Keratinocyte (primary cell): Measurements from ENCODE around the gene CCDC158. TPM values are rescaled to one million over a fixed set of nuclear protein-coding genes. Genes with fewer than 3 reads are reported as not detected.

ENCODE experiments used
- DNase-seq: peaks from one replicate; pipeline ENCODE4 v3.0.0-alpha.2; 2011; ENCODE audit warnings: low read depth, missing footprints, low spot score
- FAIRE-seq: peaks from 2 replicates; lab custom pipeline; 2011; peaks lifted over from hg19 to GRCh38; lab: Jason Lieb, UNC
- H2AFZ ChIP-seq: 2 replicates; pipeline ENCODE4 v1.6.0; 2012; ENCODE audit warnings: low read length, control low read depth, inconsistent platforms; ENCODE audit not compliant: control insufficient read depth
- H3K27ac ChIP-seq: 2 replicates; pipeline ENCODE4 v1.5.1; 2011; ENCODE audit warnings: low read length; ENCODE audit not compliant: control insufficient read depth, insufficient read depth
- H3K27me3 ChIP-seq: 3 replicates; pipeline ENCODE4 v1.6.0; 2011; ENCODE audit warnings: low read length; ENCODE audit not compliant: control insufficient read depth, insufficient read depth; ENCODE audit errors: extremely low read depth
- H3K36me3 ChIP-seq, 2 experiments: 2 replicates in 1 of 2; 3 replicates in 1 of 2; pipeline ENCODE4 v1.5.1; 2011; ENCODE audit warnings: low read length in 2 of 2, mild to moderate bottlenecking in 1 of 2; ENCODE audit not compliant: control insufficient read depth in 2 of 2, insufficient read depth in 2 of 2; ENCODE audit errors: extremely low read depth in 1 of 2
- H3K4me1 ChIP-seq: 3 replicates; pipeline ENCODE4 v1.5.1; 2011; ENCODE audit warnings: low read length; ENCODE audit not compliant: control insufficient read depth, insufficient read depth; ENCODE audit errors: extremely low read depth
- H3K4me2 ChIP-seq: 3 replicates; pipeline ENCODE4 v1.6.0; 2011; ENCODE audit warnings: low read depth, low read length; ENCODE audit not compliant: control insufficient read depth, insufficient read depth; ENCODE audit errors: extremely low read depth
- H3K4me3 ChIP-seq, 3 experiments: fragments of 200-600 bp in 1 of 3; sonication (generic) in 1 of 3; 2 replicates in 2 of 3; 3 replicates in 1 of 3; pipeline ENCODE4 v1.5.1; 2011 to 2016; ENCODE audit warnings: low read length in 3 of 3, mild to moderate bottlenecking in 3 of 3, control low read depth in 2 of 3, inconsistent platforms in 1 of 3, low read depth in 1 of 3, mixed read lengths in 1 of 3, mixed run types in 1 of 3, moderate library complexity in 1 of 3; ENCODE audit not compliant: control insufficient read depth in 2 of 3, insufficient read depth in 2 of 3; ENCODE audit errors: extremely low read depth in 1 of 3
- H3K79me2 ChIP-seq: 2 replicates; pipeline ENCODE4 v1.6.0; 2012; ENCODE audit warnings: low read length; ENCODE audit not compliant: control insufficient read depth, insufficient read depth
- H3K9ac ChIP-seq: 3 replicates; pipeline ENCODE4 v1.6.0; 2011; ENCODE audit warnings: low read length; ENCODE audit not compliant: control insufficient read depth, insufficient read depth; ENCODE audit errors: extremely low read depth
- H3K9me1 ChIP-seq: 3 replicates; pipeline ENCODE4 v1.6.0; 2011; ENCODE audit warnings: low read length; ENCODE audit not compliant: control insufficient read depth, insufficient read depth; ENCODE audit errors: extremely low read depth
- H3K9me3 ChIP-seq: 2 replicates; pipeline ENCODE4 v1.5.1; 2012; ENCODE audit warnings: low read depth, low read length; ENCODE audit not compliant: control insufficient read depth
- H4K20me1 ChIP-seq: 3 replicates; pipeline ENCODE4 v1.6.0; 2011; ENCODE audit warnings: low read length; ENCODE audit not compliant: control insufficient read depth, insufficient read depth; ENCODE audit errors: extremely low read depth
- CTCF ChIP-seq, 3 experiments: IDR thresholded peaks in 1 of 3; conservative IDR thresholded peaks in 1 of 3; optimal IDR thresholded peaks in 1 of 3; 2 replicates in 2 of 3; 3 replicates in 1 of 3; pipeline versions ENCODE3 to v1.5.1; 2011; ENCODE audit warnings: low read length in 3 of 3, mild to moderate bottlenecking in 3 of 3, moderate library complexity in 2 of 3, control low read depth in 1 of 3, inconsistent platforms in 1 of 3; ENCODE audit not compliant: insufficient read depth in 2 of 3; ENCODE audit errors: extremely low read depth in 1 of 3
- EZH2 ChIP-seq: IDR thresholded peaks from one replicate; pipeline ENCODE4 v1.6.1; 2012; ENCODE audit warnings: inconsistent platforms, mild to moderate bottlenecking, low read length, moderate library complexity
- dilution Hi-C: fragments of 300-500 bp; cut with MboI; formaldehyde crosslinking; loops from one replicate; pipeline ENCODE4 v1.7.0; 2020; ENCODE audit warnings: low sequenced_read_pairs; ENCODE audit not compliant: extremely low pct_ligation_motif_present
- polyA plus RNA-seq, 5 experiments: library from polyadenylated mRNA; depleted of rRNA in 3 of 5; stranded (reverse) in 3 of 5; stranded (forward) in 1 of 5; unstranded in 1 of 5; fragments of >200 nt; gene quantifications; 1 replicate in 1 of 5; 2 replicates in 3 of 5; 3 replicates in 1 of 5; pipeline versions ENCODE4 v1.2.1 to v1.2.3, GENCODE V29; 2011 to 2012; ENCODE audit warnings: missing spikeins in 2 of 5, low read depth in 1 of 5, low replicate concordance in 1 of 5

Gene CCDC158
- polyA plus RNA-seq, 1 donor (not counting 4 experiments of a cell fraction or from before 2014, with no cell fraction given): not detected

GRCh38 chr4:76342803-76343202 lies 78.1 kb downstream of the CCDC158 start:
- Histone ChIP-seq H3K4me3 (no peak overlapping the region), H3K36me3 (no peaks in the 10 kb centered on the region), H3K4me2 (no peak overlapping the region), H3K4me1 (no peaks in the 10 kb centered on the region), H3K9me3 (no peaks in the 10 kb centered on the region), H3K27me3 (no peaks in the 10 kb centered on the region), H4K20me1 (no peaks in the 10 kb centered on the region), H3K9ac (no peak overlapping the region), H3K9me1 (no peaks in the 10 kb centered on the region), H2AFZ (no peak overlapping the region), H3K79me2 (no peaks in the 10 kb centered on the region), H3K27ac (no peak overlapping the region)
- no peak for TF ChIP-seq CTCF (optimal IDR thresholded peaks at IDR 0.05 in 1 of 3, IDR thresholded peaks at IDR 0.05 in 1 of 3, conservative IDR thresholded peaks at IDR 0.05 in 1 of 3; ENCODE audit: extremely low read depth in 1 of 3, insufficient read depth in 2 of 3, low read length in 3 of 3)
- TF ChIP-seq EZH2: no peak
- FAIRE-seq (no peak), DNase-seq (no peak)
- dilution Hi-C loops: no loop called here

GRCh38 chr4:76342191-76342590 lies 78.8 kb downstream of the CCDC158 start:
- no peak for DNase-seq
- no peak for FAIRE-seq
- no peaks in the 10 kb centered on the region for H4K20me1 ChIP-seq
- H3K79me2 ChIP-seq: no peaks in the 10 kb centered on the region
- TF ChIP-seq CTCF (optimal IDR thresholded peaks at IDR 0.05 in 1 of 3, IDR thresholded peaks at IDR 0.05 in 1 of 3, conservative IDR thresholded peaks at IDR 0.05 in 1 of 3; ENCODE audit: extremely low read depth in 1 of 3, insufficient read depth in 2 of 3, low read length in 3 of 3) (no peak), EZH2 (no peak)
- no peak overlapping the region for H3K27ac ChIP-seq
- H3K9me1 ChIP-seq: no peaks in the 10 kb centered on the region
- H3K9me3 ChIP-seq: no peaks in the 10 kb centered on the region
- H3K9ac ChIP-seq: no peak overlapping the region
- H3K27me3 ChIP-seq: no peaks in the 10 kb centered on the region
- no peak overlapping the region for H2AFZ ChIP-seq
- dilution Hi-C loops: no loop called here
- H3K4me1 ChIP-seq: no peaks in the 10 kb centered on the region
- H3K4me2 ChIP-seq: no peak overlapping the region
- no peak overlapping the region for H3K4me3 ChIP-seq
- no peaks in the 10 kb centered on the region for H3K36me3 ChIP-seq
